ENCODE data around the gene LRRTM3. TPM values are rescaled to one million over a fixed set of nuclear protein-coding genes. Genes with fewer than 3 reads are reported as not detected.

Gene LRRTM3
- total and polyA plus RNA-seq, 4 donors, result 16.5 to 28.6 (median 24.5) TPM

- no peak overlapping the region for H3K4me3 ChIP-seq (ENCODE audit: low read depth, low read length)
- DNase-seq (ENCODE audit: low read depth in 4 of 6, low spot score in 6 of 6), result no peak
- H3K9me3 ChIP-seq (ENCODE audit: control insufficient read depth, insufficient read depth, low read length), result no peaks in the 10 kb centered on the region
- H3K4me1 ChIP-seq (ENCODE audit: control insufficient read depth, insufficient read depth, low read length), result no peaks in the 10 kb centered on the region
- H3K27ac ChIP-seq (ENCODE audit: low read depth, low read length), result no peak overlapping the region
- no peaks in the 10 kb centered on the region for H3K36me3 ChIP-seq (ENCODE audit: control insufficient read depth, insufficient read depth, low read length)
- WGBS (ENCODE audit: insufficient coverage), result 100% methylated on average over 3 of the region's 5 CpGs
- no peaks in the 10 kb centered on the region for H3K27me3 ChIP-seq (ENCODE audit: control insufficient read depth, insufficient read depth, low read length)
Measured at GRCh38 chr10:66910671-66911070, 15.2 kb upstream of the LRRTM3 start.

- no CpG with 5 or more reads among the region's 2 CpGs for WGBS (ENCODE audit: insufficient coverage)
Measured at GRCh38 chr10:66916030-66916429, 9.8 kb upstream of the LRRTM3 start.

GRCh38 chr10:66917104-66917503 lies 8.7 kb upstream of the LRRTM3 start:
- no peak overlapping the region for H3K4me3 ChIP-seq (ENCODE audit: low read depth, low read length)
- WGBS (ENCODE audit: insufficient coverage), result no CpG with 5 or more reads among the region's 3 CpGs
- H3K4me1 ChIP-seq (ENCODE audit: control insufficient read depth, insufficient read depth, low read length), result no peaks in the 10 kb centered on the region
- no peaks in the 10 kb centered on the region for H3K36me3 ChIP-seq (ENCODE audit: control insufficient read depth, insufficient read depth, low read length)
- no peaks in the 10 kb centered on the region for H3K9me3 ChIP-seq (ENCODE audit: control insufficient read depth, insufficient read depth, low read length)
- H3K27ac ChIP-seq (ENCODE audit: low read depth, low read length), result no peak overlapping the region
- no peaks in the 10 kb centered on the region for H3K27me3 ChIP-seq (ENCODE audit: control insufficient read depth, insufficient read depth, low read length)
- DNase-seq (ENCODE audit: low read depth in 4 of 6, low spot score in 6 of 6), result no peak

More at GRCh38 chr10:66916030-66916429, 9.8 kb upstream of the LRRTM3 start:
- H3K9me3 ChIP-seq (ENCODE audit: control insufficient read depth, insufficient read depth, low read length), result no peaks in the 10 kb centered on the region
- no peaks in the 10 kb centered on the region for H3K27me3 ChIP-seq (ENCODE audit: control insufficient read depth, insufficient read depth, low read length)
- no peaks in the 10 kb centered on the region for H3K36me3 ChIP-seq (ENCODE audit: control insufficient read depth, insufficient read depth, low read length)
- no peaks in the 10 kb centered on the region for H3K4me1 ChIP-seq (ENCODE audit: control insufficient read depth, insufficient read depth, low read length)
- H3K27ac ChIP-seq (ENCODE audit: low read depth, low read length), result no peak overlapping the region
- DNase-seq (ENCODE audit: low read depth in 4 of 6, low spot score in 6 of 6), result no peak
- H3K4me3 ChIP-seq (ENCODE audit: low read depth, low read length), result no peak overlapping the region

DNA sequence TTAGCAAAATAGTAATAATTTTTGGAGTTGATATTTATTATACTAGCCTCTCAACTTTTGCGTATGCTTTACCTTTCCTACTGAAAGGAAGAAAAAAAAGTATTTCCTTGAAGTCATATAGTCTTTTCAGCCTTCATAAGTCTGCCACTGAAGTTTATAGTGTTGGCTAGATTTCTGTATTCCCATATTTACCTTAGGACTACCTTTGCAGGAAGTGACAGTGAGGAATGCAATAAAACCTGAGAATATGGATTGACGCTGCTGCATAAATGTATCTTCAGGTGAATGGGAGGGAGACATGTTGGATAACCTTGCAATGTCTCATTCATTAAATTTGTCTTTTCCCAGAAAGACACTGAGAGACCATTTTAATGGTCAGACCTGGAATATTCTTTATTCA lies 6.6 kb upstream of the LRRTM3 start:
- no peaks in the 10 kb centered on the region for H3K9me3 ChIP-seq (ENCODE audit: control insufficient read depth, insufficient read depth, low read length)
- H3K4me1 ChIP-seq (ENCODE audit: control insufficient read depth, insufficient read depth, low read length), result no peaks in the 10 kb centered on the region
- H3K4me3 ChIP-seq (ENCODE audit: low read depth, low read length), result no peak overlapping the region
- H3K27me3 ChIP-seq (ENCODE audit: control insufficient read depth, insufficient read depth, low read length), result no peaks in the 10 kb centered on the region
- no peak for DNase-seq (ENCODE audit: low read depth in 4 of 6, low spot score in 6 of 6)
- no peaks in the 10 kb centered on the region for H3K36me3 ChIP-seq (ENCODE audit: control insufficient read depth, insufficient read depth, low read length)
- WGBS (ENCODE audit: insufficient coverage), result 100% methylated on average over 1 of the region's 2 CpGs
- no peak overlapping the region for H3K27ac ChIP-seq (ENCODE audit: low read depth, low read length)

DNA sequence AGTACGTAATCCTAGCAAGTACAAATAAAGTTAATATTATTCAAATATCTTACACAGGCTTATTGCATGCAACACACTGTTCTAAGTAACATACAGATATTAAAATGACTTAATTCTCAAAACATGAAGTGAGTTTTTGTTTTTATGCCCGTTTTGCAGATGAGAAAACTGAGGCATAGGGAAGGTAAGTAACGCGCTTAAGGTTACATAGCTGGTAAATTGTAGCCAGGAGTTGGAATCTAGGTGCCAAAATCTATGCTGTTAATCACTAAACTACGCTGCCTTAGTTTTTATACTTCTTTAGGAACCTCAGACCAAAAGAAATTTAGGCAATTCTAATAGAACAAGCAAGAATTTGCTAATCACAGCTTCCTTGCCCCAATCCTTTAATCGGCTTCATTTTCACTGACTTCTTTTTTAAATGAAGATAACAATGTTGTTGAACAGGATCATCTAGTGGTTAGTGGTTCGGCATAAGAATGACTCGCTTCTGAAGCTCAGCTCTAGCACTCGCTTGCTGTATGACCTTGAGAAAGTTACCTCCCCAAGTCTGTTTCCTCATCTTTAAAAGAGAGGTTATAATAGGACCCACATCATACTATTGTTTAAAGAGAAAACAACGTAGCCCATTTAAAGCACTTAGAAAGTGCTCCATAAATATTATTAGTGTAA lies 1.0 kb upstream of the LRRTM3 start:
- Histone ChIP-seq H3K27me3 (ENCODE audit: control insufficient read depth, insufficient read depth, low read length) (peaks cover 11% of the 10 kb centered on the region), H3K27ac (ENCODE audit: low read depth, low read length) (no peak overlapping the region), H3K4me1 (ENCODE audit: control insufficient read depth, insufficient read depth, low read length) (peaks cover 7% of the 10 kb centered on the region), H3K36me3 (ENCODE audit: control insufficient read depth, insufficient read depth, low read length) (no peaks in the 10 kb centered on the region), H3K9me3 (ENCODE audit: control insufficient read depth, insufficient read depth, low read length) (no peaks in the 10 kb centered on the region), H3K4me3 (ENCODE audit: low read depth, low read length) (no peak overlapping the region)
- no CpG with 5 or more reads among the region's 10 CpGs for WGBS (ENCODE audit: insufficient coverage)
- DNase-seq (ENCODE audit: low read depth in 4 of 6, low spot score in 6 of 6), result no peak

DNA sequence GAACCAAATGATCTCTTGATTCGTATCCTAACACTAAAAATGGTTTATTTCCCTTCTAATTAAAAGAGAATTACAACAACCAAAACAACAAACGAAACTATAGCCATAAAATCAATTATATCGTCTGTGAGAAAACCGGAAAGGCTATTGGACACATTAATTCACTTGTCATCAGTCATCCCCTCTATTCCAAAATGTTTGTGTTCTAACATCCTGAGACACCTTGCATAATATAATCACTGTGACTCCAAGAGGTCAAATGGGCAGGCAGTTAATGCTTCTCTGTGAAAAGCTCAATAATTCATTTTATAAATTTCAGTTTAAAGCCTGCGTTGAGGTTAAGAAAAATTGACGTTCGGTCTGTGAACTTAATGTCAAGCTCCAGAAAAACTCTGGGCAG lies 463 bp upstream of the LRRTM3 start:
- Histone ChIP-seq H3K36me3 (ENCODE audit: control insufficient read depth, insufficient read depth, low read length) (no peaks in the 10 kb centered on the region), H3K4me1 (ENCODE audit: control insufficient read depth, insufficient read depth, low read length) (peaks cover 7% of the 10 kb centered on the region), H3K9me3 (ENCODE audit: control insufficient read depth, insufficient read depth, low read length) (no peaks in the 10 kb centered on the region), H3K4me3 (ENCODE audit: low read depth, low read length) (peak overlapping the region; percentile 52), H3K27ac (ENCODE audit: low read depth, low read length) (peak overlapping the region; percentile 8), H3K27me3 (ENCODE audit: control insufficient read depth, insufficient read depth, low read length) (peaks cover 11% of the 10 kb centered on the region)
- WGBS (ENCODE audit: insufficient coverage), result 8% methylated on average over 5 of the region's 7 CpGs
- DNase-seq (ENCODE audit: low read depth in 4 of 6, low spot score in 6 of 6), result no peak

- Histone ChIP-seq H3K27me3 (ENCODE audit: control insufficient read depth, insufficient read depth, low read length) (peaks cover 11% of the 10 kb centered on the region), H3K27ac (ENCODE audit: low read depth, low read length) (peak overlapping the region; percentile 70), H3K4me3 (ENCODE audit: low read depth, low read length) (peak overlapping the region; percentile 52), H3K9me3 (ENCODE audit: control insufficient read depth, insufficient read depth, low read length) (no peaks in the 10 kb centered on the region), H3K36me3 (ENCODE audit: control insufficient read depth, insufficient read depth, low read length) (no peaks in the 10 kb centered on the region), H3K4me1 (ENCODE audit: control insufficient read depth, insufficient read depth, low read length) (peaks cover 7% of the 10 kb centered on the region)
- 90% methylated on average over 1 of the region's 5 CpGs for WGBS (ENCODE audit: insufficient coverage)
- DNase-seq (ENCODE audit: low read depth in 4 of 6, low spot score in 6 of 6), result peak in 2 of 6 donors; percentile 15 to 64
Measured at GRCh38 chr10:66926841-66927240, 1.0 kb downstream of the LRRTM3 start.

DNA sequence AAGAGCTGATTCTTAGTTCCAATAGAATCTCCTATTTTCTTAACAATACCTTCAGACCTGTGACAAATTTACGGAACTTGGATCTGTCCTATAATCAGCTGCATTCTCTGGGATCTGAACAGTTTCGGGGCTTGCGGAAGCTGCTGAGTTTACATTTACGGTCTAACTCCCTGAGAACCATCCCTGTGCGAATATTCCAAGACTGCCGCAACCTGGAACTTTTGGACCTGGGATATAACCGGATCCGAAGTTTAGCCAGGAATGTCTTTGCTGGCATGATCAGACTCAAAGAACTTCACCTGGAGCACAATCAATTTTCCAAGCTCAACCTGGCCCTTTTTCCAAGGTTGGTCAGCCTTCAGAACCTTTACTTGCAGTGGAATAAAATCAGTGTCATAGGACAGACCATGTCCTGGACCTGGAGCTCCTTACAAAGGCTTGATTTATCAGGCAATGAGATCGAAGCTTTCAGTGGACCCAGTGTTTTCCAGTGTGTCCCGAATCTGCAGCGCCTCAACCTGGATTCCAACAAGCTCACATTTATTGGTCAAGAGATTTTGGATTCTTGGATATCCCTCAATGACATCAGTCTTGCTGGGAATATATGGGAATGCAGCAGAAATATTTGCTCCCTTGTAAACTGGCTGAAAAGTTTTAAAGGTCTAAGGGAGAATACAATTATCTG lies 1.6 kb downstream of the LRRTM3 start:
- peaks cover 11% of the 10 kb centered on the region for H3K27me3 ChIP-seq (ENCODE audit: control insufficient read depth, insufficient read depth, low read length)
- peak overlapping the region; percentile 70 for H3K27ac ChIP-seq (ENCODE audit: low read depth, low read length)
- no peaks in the 10 kb centered on the region for H3K9me3 ChIP-seq (ENCODE audit: control insufficient read depth, insufficient read depth, low read length)
- DNase-seq (ENCODE audit: low read depth in 4 of 6, low spot score in 6 of 6), result peak in 3 of 6 donors; percentile 21 to 77 (median 51)
- H3K4me3 ChIP-seq (ENCODE audit: low read depth, low read length), result peak overlapping the region; percentile 52
- WGBS (ENCODE audit: insufficient coverage), result 49% methylated on average over 9 of the region's 11 CpGs
- no peaks in the 10 kb centered on the region for H3K36me3 ChIP-seq (ENCODE audit: control insufficient read depth, insufficient read depth, low read length)
- H3K4me1 ChIP-seq (ENCODE audit: control insufficient read depth, insufficient read depth, low read length), result peaks cover 7% of the 10 kb centered on the region

- Histone ChIP-seq H3K27ac (ENCODE audit: low read depth, low read length) (peak overlapping the region; percentile 70), H3K9me3 (ENCODE audit: control insufficient read depth, insufficient read depth, low read length) (no peaks in the 10 kb centered on the region), H3K4me1 (ENCODE audit: control insufficient read depth, insufficient read depth, low read length) (peaks cover 7% of the 10 kb centered on the region), H3K4me3 (ENCODE audit: low read depth, low read length) (peak overlapping the region; percentile 52), H3K27me3 (ENCODE audit: control insufficient read depth, insufficient read depth, low read length) (peaks cover 11% of the 10 kb centered on the region), H3K36me3 (ENCODE audit: control insufficient read depth, insufficient read depth, low read length) (no peaks in the 10 kb centered on the region)
- WGBS (ENCODE audit: insufficient coverage), result 2% methylated on average over 21 of the region's 30 CpGs
- peak in 4 of 6 donors; percentile 24 to 91 (median 68) for DNase-seq (ENCODE audit: low read depth in 4 of 6, low spot score in 6 of 6)
Measured at GRCh38 chr10:66927971-66928770, 2.3 kb downstream of the LRRTM3 start.

Data from spinal cord (tissue), 10 donors.